Mesodermal cell (in vitro differentiated cells): ENCODE results near the gene PMFBP1.

Experiments
- H3K27ac ChIP-seq: 2 replicates; pipeline ENCODE4 v1.7.0; 2013; ENCODE audit warnings: mild to moderate bottlenecking, low read depth, low read length, moderate library complexity; ENCODE audit not compliant: severe bottlenecking
- H3K36me3 ChIP-seq: 2 replicates; pipeline ENCODE4 v1.7.1; 2013; ENCODE audit warnings: mild to moderate bottlenecking, low read length, moderate library complexity; ENCODE audit not compliant: control insufficient read depth, insufficient read depth
- H3K4me1 ChIP-seq: one replicate; pipeline ENCODE4 v1.7.1; 2013; ENCODE audit warnings: mild to moderate bottlenecking, low read length; ENCODE audit not compliant: insufficient read depth, control insufficient read depth, poor library complexity, severe bottlenecking
- H3K4me3 ChIP-seq: 2 replicates; pipeline ENCODE4 v1.7.0; 2013; ENCODE audit warnings: low read length, control low read depth, mild to moderate bottlenecking; ENCODE audit not compliant: insufficient read depth, poor library complexity, severe bottlenecking; ENCODE audit errors: extremely low read depth
- H3K9me3 ChIP-seq: 2 replicates; pipeline ENCODE4 v1.7.1; 2013; ENCODE audit warnings: mild to moderate bottlenecking, low read length, moderate library complexity; ENCODE audit not compliant: control insufficient read depth
- WGBS, 2 experiments: methylation state at CpG; one replicate each; pipeline ENCODE4 v1.1.5; 2013; ENCODE audit warnings: missing lambda C conversion rate in 2 of 2; ENCODE audit not compliant: insufficient coverage in 2 of 2; 5-methylcytosine and 5-hydroxymethylcytosine counted together

Gene PMFBP1

DNA sequence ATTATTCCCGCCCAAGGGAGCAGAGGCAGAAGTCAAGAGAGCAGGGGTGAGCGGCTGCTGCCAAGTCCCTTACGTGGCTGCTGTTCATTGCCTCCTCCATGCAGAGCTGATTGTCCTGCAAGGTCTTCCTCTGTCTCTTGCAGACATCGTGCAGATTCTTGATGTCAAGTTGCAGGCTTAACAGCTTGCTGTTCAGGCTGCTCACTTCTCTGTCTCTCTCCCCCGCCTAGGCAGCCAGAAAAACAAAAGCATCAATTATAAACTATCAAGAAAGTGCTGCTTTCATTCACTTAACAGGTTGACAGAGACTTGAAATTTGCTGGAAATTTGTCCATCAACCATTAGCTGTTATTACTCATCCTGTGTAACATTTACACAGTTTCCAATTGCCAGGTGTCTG lies 7.3 kb downstream of the PMFBP1 start:
- Histone ChIP-seq H3K4me1 (no peaks in the 10 kb centered on the region), H3K27ac (no peak overlapping the region), H3K4me3 (no peak overlapping the region), H3K36me3 (no peaks in the 10 kb centered on the region), H3K9me3 (no peaks in the 10 kb centered on the region)
- WGBS, 2 experiments: 81 to 87% methylated on average over 4 to 5 of the region's 5 CpGs

DNA sequence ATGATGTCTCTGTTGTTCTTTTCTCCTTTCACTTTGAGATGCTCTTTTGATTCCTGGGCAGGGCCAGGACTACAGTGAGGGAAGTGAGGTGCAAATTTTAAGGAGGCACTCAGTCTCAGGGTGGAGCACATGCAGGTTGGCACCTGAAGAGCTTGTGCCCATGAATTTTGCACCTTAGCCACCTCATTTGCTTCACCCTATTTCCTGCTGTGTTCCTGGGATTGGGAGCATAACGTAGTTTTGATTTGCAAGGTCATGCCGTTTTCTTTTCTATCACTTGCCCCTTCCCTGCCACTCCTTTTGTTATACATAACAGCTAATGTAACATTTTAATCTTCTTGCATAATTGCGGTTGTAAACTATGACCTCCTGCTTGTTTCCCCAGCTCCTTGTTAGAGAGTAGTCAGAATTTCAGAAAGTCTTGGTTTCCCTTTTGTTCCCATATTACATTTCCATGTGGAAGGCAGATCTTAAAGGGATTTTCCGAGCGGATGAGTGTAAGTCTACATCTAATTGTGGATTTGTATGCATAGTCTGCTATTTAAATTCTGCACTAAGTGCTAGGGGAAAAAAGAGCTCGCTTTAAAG lies 9.8 kb downstream of the PMFBP1 start:
- Histone ChIP-seq H3K36me3 (no peaks in the 10 kb centered on the region), H3K9me3 (no peaks in the 10 kb centered on the region), H3K4me3 (no peak overlapping the region), H3K27ac (no peak overlapping the region), H3K4me1 (no peaks in the 10 kb centered on the region)
- WGBS, 2 experiments: 68% methylated on average over 3 of the region's 6 CpGs; no CpG with 5 or more reads in 1 of the 2 experiments

DNA sequence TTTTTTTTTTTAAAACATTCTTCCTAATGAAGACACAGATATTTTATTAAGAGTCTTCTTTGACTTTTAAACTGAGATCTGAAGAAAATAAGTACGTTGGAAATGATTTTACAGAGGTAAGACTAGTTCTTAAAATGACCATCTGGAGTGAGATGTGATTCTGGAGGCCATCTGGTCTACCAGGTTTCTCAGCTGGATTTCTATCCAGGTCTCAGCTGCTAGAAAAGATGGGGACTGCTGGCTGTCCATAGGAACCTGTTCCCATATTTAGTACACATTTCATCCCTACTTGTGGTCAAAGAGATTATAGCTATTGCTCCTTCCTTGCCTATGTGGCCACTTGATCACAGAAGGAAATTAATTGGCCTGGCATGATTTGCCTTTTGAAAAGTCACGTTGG lies 12.2 kb downstream of the PMFBP1 start:
- Histone ChIP-seq H3K4me3 (no peak overlapping the region), H3K36me3 (no peaks in the 10 kb centered on the region), H3K9me3 (no peaks in the 10 kb centered on the region), H3K27ac (no peak overlapping the region), H3K4me1 (no peaks in the 10 kb centered on the region)
- WGBS, 2 experiments: 83 to 94% methylated on average over 1 to 2 of the region's 2 CpGs

DNA sequence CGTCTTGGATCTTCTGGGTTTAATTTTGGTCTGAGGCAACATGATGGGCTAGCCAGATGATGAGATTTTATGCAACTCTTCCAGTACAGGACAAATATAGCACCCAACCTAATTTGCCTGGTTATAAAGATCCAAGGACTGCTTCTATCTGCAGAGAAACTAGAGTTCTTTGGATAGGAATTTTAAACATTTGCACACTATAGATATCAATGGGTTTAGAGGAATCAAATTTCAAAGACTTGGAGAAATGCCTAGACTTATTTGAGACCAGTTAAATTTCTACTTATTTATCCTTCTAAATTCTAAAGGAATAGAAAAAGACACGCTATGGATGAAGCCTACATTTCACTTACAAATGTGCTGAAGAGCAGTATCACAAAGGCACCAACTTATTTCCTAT lies 12.6 kb downstream of the PMFBP1 start:
- no peak overlapping the region for H3K4me3 ChIP-seq
- WGBS, 2 experiments: 90 to 100% methylated on average over 1 to 2 of the region's 2 CpGs
- no peaks in the 10 kb centered on the region for H3K4me1 ChIP-seq
- H3K27ac ChIP-seq: no peak overlapping the region
- no peaks in the 10 kb centered on the region for H3K9me3 ChIP-seq
- H3K36me3 ChIP-seq: no peaks in the 10 kb centered on the region

DNA sequence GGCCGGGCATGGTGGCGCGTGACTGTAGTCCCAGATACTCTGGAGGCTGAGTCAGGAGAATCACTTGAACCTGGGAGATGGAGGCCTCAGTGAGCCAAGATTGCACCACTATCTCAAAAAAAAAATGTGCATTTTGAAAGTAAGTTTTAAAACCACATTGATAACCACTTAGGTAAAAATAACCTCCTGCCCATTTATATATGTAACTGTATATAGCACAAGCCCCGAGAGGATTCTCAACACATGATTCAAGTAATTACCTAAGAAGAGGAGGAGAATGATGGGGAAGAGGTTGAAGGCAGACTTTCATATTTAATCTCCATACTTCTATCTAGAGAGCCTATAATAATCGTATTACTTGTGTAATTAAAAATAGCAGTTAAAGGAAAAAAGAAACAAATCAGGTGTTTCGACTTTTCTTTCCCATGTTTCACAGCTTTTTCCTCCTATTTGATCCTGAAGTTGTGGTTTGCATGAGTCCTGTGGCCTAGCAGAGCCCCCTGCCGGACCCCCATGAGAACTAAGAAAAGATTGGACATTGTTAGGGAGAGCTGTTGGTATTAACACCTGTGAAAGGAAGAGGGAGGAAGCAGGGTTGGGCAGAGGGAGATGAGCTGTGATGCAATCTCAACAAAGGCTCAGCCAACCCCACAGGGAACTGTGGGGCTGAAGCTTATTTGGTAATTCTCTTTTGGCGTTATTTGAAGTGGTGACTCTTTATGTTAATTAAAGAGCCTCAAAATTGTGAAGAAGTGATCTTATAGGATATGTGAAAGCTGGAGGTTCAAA lies 22.1 kb downstream of the PMFBP1 start:
- Histone ChIP-seq H3K36me3 (no peaks in the 10 kb centered on the region), H3K4me3 (no peak overlapping the region), H3K4me1 (no peaks in the 10 kb centered on the region), H3K27ac (no peak overlapping the region), H3K9me3 (no peaks in the 10 kb centered on the region)
- WGBS, 2 experiments: 61 to 93% methylated on average over 4 to 5 of the region's 8 CpGs

DNA sequence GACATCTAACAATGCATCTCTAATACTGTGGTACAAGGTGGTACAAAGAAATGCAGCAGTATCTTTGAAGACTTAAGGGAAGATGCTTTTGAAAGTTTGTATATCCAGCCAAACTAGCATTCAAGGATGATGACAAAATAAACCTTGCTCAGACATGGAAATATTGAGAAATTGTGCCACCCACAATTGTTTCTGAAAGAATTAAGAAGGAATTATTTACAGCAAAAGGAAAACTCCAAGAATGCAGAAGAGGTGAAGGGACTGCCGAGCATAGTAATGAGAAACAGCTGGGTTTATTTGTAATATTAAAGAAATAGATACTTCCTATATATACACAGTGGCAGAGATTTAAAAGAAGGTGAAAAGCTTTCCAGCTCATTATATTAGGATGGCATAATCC lies 29.5 kb downstream of the PMFBP1 start:
- no CpG with 5 or more reads among the region's 1 CpG for WGBS, 2 experiments
- H3K4me1 ChIP-seq: no peaks in the 10 kb centered on the region

DNA sequence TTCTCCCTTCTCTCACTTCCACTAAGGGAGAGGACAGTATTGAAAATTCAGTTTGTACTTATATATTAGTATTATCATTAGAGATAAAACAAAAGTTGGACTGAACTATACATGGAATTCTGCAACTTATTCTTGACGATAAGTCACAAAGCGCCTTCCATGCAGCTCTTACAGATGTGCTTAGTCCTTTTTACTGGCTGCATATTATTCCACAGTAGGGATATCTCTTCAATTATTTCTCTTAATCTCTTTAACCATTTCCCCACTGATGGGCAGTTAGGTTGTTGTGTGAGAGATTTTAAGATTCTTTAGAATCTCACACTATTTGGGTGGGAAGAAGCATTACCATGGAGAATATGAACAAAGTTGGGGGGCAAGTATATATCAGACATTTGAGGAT lies 32.0 kb downstream of the PMFBP1 start:
- H3K4me3 ChIP-seq: no peak overlapping the region
- no peaks in the 10 kb centered on the region for H3K36me3 ChIP-seq
- H3K27ac ChIP-seq: no peak overlapping the region
- H3K4me1 ChIP-seq: no peaks in the 10 kb centered on the region
- no peaks in the 10 kb centered on the region for H3K9me3 ChIP-seq
- 80% methylated on average over 2 of the region's 2 CpGs; no CpG with 5 or more reads in 1 of the 2 experiments for WGBS, 2 experiments

More for the DNA sequence above, 29.5 kb downstream of the PMFBP1 start:
- no peaks in the 10 kb centered on the region for H3K36me3 ChIP-seq
- no peaks in the 10 kb centered on the region for H3K9me3 ChIP-seq
- no peak overlapping the region for H3K27ac ChIP-seq
- no peak overlapping the region for H3K4me3 ChIP-seq

DNA sequence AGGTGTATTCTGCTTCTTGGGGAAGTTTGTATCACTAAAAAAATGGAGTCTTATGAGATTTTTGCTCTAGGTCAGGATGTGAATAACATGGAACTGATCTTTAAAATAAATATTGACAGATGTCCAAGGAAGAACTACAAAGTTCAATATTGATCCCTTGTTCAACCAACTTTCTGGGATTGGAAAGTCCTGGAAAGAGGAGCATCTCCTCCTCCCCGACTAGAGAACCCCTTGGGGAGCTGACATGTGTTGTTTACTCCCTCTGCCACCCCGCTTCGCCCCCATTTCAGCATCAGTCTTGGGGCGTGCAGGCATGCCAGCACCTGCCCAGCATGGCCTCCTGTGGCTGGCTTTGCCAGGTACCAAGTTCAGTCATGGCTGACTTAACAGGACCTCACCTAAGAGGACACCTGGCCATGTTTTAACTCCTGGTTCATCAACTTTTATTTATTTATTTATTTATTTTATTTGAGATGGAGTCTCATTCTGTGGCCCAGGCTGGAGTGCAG lies 33.8 kb downstream of the PMFBP1 start:
- no peak overlapping the region for H3K4me3 ChIP-seq
- H3K9me3 ChIP-seq: no peaks in the 10 kb centered on the region
- no peaks in the 10 kb centered on the region for H3K36me3 ChIP-seq
- 81 to 83% methylated on average over 3 to 4 of the region's 4 CpGs for WGBS, 2 experiments
- H3K4me1 ChIP-seq: no peaks in the 10 kb centered on the region
- H3K27ac ChIP-seq: no peak overlapping the region

DNA sequence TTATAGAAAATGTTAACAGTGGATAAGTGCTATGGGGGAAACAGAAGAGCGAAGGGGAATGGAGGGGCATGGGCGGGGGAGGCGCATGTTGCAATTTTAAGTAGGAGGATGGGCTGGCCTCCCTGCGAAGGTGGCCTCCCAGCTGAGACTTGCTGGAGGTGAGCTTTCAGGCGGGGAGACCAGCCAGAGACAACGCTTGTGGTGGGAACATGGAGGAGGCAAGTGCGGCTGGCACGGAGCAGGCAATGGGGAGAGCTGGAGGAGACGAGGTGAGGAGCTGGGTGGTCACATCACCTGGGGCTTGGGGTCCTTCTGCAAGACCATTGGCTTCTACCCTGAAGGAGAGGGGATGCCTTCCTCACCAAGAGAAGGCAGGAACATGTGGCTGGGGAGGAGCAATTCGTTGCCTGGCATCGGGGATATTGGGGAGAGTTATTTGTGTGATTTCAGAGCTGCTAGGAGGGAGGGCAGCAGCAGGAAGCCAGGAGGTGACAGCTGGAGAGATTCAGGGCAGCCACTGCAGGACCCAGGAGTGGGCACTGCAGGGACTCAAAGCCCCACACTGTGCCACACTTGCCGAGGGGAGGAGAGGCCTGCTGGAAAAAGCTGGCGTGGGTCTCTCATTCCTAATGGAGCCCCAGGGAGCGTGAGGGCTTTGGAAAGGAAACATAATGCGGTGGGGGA lies 34.4 kb downstream of the PMFBP1 start:
- 86 to 93% methylated on average over 13 of the region's 15 CpGs for WGBS, 2 experiments
- no peak overlapping the region for H3K27ac ChIP-seq
- H3K4me1 ChIP-seq: no peaks in the 10 kb centered on the region
- no peak overlapping the region for H3K4me3 ChIP-seq
- no peaks in the 10 kb centered on the region for H3K36me3 ChIP-seq
- H3K9me3 ChIP-seq: no peaks in the 10 kb centered on the region

DNA sequence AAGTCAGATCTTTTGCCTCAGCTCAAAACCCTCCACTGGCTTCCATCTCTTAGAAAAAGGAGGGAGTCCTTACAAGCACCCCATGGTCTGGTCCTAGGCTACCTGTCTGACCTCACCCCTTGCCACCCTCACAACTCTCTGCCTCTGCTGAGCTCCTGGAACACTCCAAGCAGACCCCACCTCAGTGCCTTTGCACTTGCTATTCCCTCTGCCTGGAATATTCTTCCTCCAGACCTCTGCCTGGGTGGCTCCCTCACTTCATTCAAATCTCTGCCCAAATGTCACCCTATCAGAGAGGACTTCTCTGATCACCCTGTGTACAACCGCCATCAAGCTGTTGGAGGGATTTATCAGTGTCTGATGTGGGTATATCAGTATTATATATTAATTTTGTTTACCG lies 37.4 kb downstream of the PMFBP1 start:
- Histone ChIP-seq H3K27ac (no peak overlapping the region), H3K4me1 (peaks cover 6% of the 10 kb centered on the region), H3K9me3 (no peaks in the 10 kb centered on the region), H3K4me3 (no peak overlapping the region), H3K36me3 (no peaks in the 10 kb centered on the region)
- 100% methylated on average over 1 of the region's 2 CpGs; no CpG with 5 or more reads in 1 of the 2 experiments for WGBS, 2 experiments
